H1 (cell line): Measurements from ENCODE around the gene CACNA1D. TPM values are rescaled to one million over a fixed set of nuclear protein-coding genes. Genes with fewer than 3 reads are reported as not detected.

Source experiments
- HDAC2 ChIP-seq, 2 experiments: fragments of 300-600 bp in 1 of 2; sonication (generic) in 1 of 2; IDR thresholded peaks; 2 replicates each; pipeline ENCODE4 v1.6.1; 2011 to 2012; ENCODE audit warnings: low read depth in 2 of 2, low read length in 2 of 2, mild to moderate bottlenecking in 2 of 2, moderate library complexity in 2 of 2, borderline replicate concordance in 1 of 2, inconsistent platforms in 1 of 2
- polyA plus RNA-seq, 7 experiments: library from polyadenylated mRNA; depleted of rRNA in 3 of 7; stranded (reverse) in 5 of 7; unstranded in 2 of 7; fragments of >200 nt in 5 of 7; fragments of 200-250 nt in 2 of 7; gene quantifications; 1 replicate in 5 of 7; 2 replicates in 1 of 7; 4 replicates in 1 of 7; pipeline versions ENCODE4 v1.2.1 to v1.2.3, GENCODE V29; 2011 to 2013; ENCODE audit warnings: missing spikeins in 2 of 7, mixed read lengths in 2 of 7
- total RNA-seq: library from RNA; stranded (reverse); fragmentation: NEBNext Ultra II Directional; extraction: Animal tissue kit (Norgen Biotek cat#: 25700); gene quantifications from 2 replicates; pipeline ENCODE4 v1.2.1, GENCODE V29; 2021
- TF ChIP-seq, protein P1 (sequence below): IDR thresholded peaks from 2 replicates; pipeline ENCODE4 v1.6.1; 2011; ENCODE audit warnings: low read length, improper control_type of control experiment

CACNA1D gene
- total and polyA plus RNA-seq, 2 of the 8 experiments (the other 6 are each of a cell fraction or from before 2014, with no cell fraction given), result 2.0 to 2.9 TPM

DNA sequence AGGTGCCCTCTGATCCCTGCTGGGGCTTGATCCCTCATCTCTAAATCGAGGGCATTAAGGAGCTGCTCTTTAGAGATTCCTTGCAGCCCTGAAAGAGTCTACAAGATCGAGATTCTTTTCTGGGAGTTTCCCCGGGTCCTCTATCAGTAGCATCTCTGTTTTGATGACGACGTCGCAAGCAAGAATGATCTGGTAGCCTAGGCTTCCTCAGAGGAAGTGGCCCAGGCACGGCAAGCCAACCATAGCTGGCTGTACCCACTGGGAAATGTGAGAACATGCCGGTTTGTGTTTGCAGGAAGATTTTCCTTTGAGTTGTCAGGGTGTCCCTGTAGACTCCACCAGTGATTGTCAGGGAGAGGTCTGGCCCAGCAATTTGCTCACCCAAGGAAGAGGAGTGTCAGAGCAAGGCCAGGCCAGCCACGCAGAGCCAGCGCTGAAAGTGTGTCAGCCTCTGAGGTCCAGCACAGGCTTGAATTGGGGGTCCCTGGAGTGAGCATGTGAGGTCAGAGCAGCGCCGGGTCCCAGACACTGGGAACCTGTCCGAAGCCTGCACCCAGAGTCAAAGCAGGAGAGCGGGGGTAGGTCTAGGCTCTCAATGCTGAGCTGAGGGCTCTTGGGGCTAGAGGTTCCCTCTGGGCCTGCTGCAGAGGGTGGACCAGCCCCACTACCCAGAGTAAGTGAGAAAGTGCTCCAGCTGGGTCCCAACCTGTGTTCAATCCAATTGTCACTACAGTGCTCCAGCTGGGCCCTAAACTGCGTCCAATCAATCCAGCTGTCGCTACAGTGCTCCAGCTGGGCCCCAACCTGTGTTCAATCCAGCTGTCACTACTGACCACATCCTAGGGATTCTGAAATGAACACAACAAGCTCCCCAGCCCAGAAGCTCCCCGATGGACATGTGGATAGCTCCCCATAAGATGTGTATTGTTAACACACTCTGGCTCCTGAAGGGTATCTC is 256.1 kb downstream of the CACNA1D start (continued):
- TF ChIP-seq, protein P1, sequence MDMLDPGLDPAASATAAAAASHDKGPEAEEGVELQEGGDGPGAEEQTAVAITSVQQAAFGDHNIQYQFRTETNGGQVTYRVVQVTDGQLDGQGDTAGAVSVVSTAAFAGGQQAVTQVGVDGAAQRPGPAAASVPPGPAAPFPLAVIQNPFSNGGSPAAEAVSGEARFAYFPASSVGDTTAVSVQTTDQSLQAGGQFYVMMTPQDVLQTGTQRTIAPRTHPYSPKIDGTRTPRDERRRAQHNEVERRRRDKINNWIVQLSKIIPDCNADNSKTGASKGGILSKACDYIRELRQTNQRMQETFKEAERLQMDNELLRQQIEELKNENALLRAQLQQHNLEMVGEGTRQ, result no peak
- no peak for TF ChIP-seq HDAC2 (IDR thresholded peaks at IDR 0.05; ENCODE audit: borderline replicate concordance in 1 of 2, low read depth in 2 of 2, low read length in 2 of 2)
